ENCODE results near the gene RNF227.
"Not testable (repeated sequence)": the region's sequence is repeated elsewhere in the genome, so short reads cannot be mapped to it uniquely, and the experiment has no call there.

RNF227 gene

DNA sequence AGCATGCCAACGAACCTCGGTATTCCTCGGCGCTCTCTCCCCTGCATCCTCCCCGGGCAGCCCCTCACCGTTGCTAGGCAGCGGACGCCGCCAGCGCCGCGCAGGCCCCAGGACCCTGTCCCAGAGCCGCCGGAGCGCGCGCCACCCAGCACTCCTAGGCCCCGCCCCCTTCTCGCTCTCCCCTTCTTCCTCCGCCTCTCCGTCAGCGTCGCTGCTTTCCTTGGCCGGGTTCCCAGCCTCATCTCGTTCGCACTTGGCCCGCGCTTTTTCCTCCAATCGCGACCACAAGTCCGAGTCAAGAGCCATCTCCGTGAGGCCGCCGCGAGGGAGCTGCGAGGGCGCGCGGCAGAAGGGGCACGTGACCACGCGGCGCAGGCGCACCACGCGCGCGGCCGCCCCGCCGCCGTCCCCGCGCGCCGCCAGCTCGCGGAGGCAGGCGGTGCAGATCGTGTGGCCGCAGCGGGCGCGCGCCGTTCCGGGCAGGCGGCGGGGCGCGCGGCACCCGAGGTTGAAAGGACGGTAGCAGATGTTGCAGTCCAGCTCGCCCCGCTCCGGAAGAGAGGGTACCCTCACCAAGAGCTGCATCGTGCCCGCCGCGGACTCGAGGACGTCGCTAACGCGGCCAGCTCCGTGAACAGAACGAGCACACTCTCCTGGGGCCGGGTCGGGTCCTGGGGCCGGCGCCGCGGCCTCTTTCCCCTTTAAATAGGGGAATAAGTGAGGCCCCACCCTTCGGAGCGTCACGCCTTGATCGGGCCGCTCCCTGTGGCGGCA lies at the start of gene RNF227:
TSS of gene RNF227 (minus strand) at position 679 of the 774 bp plus-strand sequence. CDS start at position 585, 94 bp downstream.
- DNase-seq (ENCODE audit: low spot score), result peak; percentile 87

DNA sequence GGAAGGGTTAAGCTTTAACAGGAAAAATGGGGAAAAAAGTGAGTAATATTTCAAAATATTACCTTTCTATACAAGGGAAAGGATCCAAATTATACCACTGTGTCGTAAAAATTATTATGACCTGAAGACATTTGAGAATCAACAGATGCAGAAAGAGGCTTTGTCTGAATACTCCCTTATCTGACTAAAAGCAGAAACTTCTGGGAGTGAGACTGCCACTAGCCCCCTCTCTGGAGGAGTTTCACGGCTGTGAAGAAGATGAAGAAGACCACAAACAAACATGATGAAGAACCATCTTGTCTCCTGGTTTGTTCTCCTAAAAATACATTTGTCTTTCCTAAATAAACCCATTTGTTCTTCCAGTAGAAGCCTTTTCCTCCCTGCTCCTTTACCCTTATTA lies 45.3 kb upstream of the RNF227 start:
- no peak for DNase-seq (ENCODE audit: low spot score)

DNA sequence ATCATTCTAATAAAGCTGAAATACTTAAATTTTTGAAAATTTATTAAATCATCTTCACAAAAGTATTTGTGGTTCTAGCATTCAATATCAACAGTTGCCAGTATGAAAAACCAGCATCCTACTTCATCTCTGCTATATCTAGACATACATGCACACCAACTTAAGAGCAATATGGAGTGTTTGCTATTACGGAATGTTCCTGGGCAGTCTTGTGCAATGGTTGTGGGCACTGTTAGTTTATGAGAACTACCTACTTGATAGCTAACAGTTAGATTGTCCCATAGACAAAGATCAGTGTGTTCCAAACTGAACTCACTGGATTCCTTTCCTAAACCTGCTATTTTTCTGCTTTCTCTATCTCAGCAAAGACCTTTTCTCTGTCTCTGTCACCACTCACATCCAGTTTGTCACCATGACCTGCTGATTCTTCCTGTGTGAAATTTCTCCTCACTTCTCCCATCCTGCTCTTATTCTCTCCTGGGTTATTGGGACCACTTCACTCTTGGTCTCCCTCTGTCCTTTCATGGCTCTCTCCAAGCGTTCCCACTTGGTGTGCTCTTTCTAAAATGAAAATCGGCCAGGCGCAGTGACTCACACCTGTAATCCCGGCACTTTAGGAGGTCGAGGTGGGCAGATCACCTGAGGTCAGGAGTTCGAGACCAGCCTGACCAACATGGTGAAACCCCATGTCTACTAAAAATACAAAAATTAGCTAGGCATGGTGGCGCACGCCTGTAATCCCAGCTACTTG lies 43.6 kb upstream of the RNF227 start:
- no peak for DNase-seq (ENCODE audit: low spot score)

DNA sequence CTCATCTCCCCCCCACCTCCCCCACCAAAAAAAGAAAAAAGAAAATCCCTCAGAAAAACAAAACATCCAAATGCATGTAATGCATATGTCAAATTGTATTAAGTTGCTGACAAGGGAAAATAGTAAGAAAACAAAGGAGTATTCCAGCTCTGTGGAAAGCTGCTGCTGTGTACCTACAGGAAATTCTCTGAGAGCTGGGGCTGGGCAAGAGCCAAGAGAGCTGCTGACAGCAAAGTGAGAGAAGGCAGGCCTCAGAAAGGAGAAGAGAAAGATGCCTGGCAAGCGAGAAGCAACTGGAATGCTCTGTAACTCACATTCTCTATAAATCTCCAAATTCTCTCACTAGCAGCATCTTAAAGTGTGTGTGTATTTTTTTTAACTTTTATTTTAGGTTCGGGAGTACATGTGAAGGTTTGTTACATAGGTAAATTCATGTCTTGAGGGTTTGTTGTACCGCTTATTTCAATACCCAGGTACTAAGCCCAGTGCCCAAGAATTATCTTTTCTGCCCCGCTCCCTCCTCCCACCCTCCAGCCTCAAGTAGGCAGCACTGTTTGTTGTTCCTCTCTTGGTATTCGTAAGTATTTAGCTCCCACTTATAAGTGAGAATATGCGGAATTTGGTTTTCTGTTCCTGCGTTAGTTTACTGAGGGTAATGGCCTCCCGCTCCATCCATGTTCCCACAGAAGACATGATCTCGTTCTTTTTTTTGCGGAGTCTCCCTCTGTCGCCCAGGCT lies 40.3 kb upstream of the RNF227 start:
- no peak for DNase-seq (ENCODE audit: low spot score)

DNA sequence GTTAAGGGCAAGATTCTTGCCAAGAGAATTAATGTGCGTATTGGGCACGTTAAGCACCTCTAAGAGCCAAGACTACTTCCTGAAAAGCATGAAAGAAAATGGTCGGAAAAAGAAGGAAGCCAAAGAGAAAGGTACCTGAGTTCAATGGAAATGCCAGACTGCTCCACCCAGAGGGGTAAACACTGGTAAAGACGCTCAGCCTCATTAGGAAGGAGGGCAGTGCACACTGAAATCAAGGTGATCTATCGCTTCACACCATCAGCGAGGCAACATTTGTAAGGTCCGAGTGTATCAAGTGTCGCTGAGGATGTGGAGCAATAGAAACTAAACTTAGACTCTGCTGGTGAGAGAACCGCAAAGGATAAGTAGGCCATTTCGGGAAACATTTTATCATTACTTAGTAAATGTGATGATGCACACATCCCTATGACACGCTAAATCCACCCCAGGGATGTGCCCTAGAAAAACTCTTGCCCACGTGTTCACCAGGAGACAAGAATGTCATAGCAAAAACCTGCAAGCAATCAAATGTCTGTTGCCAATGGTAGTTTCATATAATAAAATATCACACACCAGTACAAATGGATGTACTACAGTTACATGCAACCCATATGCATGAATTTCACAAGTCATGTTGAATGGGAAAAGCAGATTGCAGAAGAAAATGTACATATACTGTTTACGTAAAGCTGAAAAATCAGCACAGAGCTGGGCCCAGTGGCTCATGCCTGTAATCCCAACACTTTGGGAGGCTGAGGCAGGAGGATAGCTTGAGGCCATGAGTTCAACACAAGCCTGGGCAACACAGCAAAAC lies 39.5 kb upstream of the RNF227 start:
- DNase-seq (ENCODE audit: low spot score), result no peak

DNA sequence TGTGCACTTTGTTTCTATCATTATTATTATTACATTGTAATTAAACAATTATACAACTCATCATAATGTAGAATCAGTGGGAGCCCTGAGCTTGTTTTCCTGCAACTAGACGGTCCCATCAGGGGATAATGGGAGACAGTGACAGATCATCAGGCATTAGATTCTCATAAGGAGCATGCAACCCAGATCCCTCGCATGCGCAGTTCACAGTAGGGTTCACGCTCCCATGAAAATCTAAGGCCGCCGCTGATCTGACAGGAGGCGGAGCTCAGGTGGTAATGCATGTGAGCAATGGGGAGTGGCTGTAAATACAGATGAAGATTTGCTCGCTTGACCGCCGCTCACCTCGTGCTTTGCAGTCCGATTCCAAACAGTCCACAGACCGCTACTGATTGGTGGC lies 37.2 kb upstream of the RNF227 start:
- DNase-seq (ENCODE audit: low spot score), result not testable (repeated sequence)

DNA sequence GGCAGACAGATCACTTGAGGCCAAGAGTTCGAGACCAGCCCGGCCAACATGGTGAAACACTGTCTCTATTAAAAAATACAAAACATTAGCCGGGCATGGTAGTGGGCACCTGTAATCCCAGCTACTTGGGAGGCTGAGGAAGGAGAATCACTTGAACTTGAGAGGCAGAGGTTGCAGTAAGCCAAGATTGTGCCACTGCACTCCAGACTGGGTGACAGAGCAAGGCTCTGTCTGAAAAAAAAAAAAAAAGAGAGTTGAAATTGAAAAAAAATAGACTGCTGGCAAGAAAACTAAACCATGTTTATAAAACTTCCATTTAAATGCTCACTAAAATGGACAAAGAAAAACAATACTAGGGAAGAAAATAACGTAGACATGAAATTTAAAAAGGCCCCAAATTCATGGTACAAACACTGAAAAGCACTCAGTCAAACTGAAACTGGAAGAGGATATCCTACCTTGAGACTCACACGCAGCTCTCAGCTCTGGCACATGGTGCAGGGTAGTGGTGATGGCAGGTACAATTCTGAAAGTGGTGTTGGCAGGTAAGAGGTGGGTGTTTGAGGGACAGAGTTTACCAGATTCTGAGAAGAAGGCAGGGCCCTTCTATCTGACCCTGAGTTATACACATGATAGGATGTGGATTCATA lies 35.2 kb upstream of the RNF227 start:
- no peak for DNase-seq (ENCODE audit: low spot score)

DNA sequence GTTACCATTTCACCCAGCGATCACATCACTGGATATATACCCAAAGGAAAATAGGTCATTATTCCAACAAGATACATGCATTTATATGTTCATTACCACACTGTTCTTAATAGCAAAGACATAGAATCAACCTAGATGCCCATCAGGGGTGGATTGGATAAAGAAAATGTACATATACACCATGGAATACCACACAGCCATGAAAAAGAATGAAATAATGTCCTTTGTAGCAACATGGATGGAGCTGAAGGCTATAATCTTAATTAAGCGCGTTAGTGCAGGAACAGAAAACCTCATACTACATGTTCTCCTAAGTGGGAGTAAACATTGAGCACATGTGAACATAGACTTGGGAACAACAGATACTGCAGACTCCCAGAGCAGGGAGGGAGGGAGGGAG lies 34.5 kb upstream of the RNF227 start:
- no peak for DNase-seq (ENCODE audit: low spot score)

DNA sequence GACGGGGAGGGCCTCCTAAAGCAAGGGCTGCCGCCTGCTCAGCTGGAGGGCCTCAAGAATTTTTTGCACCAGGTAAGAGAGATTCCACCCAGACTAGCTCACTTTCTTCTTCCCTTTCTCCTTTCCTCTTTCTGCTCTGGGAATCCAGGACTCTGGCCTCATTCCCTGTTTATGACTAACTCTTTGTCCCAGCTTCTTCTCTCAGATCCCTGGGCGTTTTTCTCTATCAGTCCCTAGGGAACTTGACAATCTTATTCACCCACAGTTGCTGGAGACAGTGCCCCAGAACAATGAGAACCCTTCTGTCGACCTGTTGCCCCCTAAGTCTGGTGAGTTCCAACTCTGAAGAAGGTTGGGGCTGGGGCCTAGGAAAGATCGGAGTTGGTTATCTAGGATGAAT lies 31.6 kb upstream of the RNF227 start:
- DNase-seq (ENCODE audit: low spot score), result no peak

DNA sequence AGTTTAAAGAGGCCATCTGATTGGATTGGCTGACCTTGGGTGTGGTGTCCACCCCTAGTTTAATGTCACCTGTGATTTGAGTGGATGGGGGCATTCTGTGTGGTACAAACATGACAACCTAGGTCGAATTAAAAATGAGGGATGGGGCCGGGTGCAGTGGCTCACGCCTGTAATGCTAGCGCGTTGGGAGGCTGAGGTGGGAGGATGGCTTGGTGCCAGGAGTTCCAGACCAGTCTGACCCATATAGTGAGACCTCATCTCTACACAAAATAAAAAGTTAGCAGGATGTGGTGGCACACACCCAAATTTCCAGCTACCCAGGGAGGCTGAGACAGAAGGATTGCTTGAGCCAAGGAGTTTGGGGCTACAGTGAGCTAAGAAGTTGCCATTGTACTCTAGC lies 30.4 kb upstream of the RNF227 start:
- no peak for DNase-seq (ENCODE audit: low spot score)

DNA sequence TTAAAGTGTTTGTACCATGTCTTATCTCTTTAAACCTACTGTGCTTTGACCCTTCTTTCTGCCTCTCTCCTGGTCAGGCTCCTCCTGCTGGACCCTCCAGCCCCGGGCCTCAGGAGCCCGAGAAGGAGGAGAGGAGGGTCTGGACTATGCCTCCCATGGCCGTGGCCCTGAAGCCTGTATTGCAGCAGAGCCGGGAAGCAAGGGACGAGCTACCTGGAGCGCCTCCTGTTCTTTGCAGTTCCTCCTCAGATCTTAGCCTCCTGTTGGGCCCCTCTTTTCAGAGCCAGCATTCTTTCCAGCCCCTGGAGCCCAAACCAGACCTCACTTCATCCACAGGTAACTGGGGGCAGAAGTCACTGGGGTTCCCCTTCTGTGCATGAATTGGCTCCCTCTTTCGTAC lies 29.6 kb upstream of the RNF227 start:
- DNase-seq (ENCODE audit: low spot score), result no peak

DNA sequence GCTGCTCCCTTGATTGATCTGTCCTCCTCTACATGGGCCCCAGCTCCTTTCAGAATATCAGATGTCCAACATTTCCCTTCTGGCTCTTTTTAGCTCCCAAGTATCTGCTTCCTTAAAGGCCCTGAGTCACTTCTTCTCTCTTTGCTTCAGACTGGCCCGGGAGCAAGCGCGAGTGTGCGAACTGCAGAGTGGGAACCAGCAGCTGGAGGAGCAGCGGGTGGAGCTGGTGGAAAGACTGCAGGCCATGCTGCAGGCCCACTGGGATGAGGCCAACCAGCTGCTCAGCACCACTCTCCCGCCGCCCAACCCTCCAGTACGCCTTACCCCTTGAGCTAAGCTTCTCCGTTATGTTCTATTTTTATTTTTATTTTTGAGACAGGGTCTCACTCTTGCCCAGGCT lies 28.2 kb upstream of the RNF227 start:
- no peak for DNase-seq (ENCODE audit: low spot score)

DNA sequence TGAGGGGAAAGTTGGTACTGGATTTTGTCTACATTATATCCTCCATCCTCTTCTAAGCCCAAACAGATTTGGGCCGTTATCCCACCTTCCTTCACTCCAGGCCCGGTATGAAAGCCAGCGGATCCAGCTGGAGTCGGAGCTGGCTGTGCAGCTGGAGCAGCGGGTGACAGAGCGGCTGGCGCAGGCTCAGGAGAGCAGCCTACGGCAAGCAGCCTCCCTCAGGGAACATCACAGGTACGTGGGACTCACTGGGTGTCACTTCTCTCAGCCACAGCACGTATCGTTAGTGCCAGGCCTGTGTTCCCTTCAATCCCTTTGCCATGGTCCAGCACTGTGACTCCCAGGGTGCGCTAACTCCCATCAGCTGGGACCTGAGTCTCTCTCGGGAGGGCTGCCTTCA lies 27.2 kb upstream of the RNF227 start:
- DNase-seq (ENCODE audit: low spot score), result no peak

DNA sequence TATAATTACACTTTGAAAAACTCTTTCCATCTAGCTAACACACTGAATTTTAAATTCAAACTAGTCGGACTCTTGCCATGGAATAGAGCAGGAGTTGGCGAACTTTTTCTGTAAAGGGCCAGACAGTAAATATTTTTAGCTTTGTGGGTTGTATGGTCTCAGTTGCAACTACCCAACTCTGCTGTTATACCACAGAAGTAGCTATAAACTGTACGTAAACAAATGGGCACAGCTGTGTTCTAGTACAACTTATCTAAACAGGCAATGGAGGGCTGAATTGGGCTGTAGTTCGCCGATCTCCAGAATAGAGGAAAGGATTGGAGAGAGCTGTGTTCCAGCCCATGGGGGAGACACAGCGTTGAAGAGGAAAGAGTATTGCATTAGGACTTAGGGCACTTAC lies 24.7 kb upstream of the RNF227 start:
- no peak for DNase-seq (ENCODE audit: low spot score)

DNA sequence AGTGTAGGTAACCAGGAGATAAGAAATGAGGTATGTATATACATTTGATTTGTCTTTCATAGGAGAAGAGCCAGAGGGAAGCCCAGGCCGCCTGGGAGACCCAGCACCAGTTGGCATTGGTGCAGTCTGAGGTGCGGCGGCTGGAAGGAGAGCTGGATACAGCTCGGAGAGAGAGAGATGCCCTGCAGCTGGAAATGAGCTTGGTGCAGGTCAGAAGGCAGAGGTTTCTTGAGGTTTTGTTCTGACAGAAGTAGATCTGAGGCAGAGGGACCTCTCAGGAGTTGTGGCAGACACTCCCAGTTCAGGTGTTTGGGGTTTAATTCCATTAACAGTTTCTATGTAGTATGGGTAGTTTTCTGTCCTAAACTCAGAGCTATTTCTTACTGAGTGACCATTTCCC lies 23.9 kb upstream of the RNF227 start:
- no peak for DNase-seq (ENCODE audit: low spot score)

DNA sequence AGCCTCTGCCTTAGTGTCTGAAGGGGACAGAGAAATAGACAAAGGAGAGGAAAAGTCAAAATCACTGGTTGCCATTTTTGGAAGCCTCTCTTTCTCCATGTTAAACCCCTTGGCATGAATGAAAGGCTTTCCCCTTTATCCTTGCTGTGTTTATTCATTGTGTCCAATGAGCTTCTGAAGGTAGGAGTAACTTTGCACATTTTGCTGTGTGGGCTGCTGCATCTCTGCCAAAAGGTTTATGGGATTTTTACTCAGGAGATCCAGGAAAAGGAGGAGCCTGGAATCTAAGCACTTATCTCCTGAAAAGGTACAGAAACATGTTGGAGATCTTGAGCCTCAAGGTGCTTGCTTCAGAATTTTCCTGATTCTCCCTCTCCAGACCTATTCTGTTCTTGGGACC lies 19.8 kb upstream of the RNF227 start:
- no peak for DNase-seq (ENCODE audit: low spot score)

DNA sequence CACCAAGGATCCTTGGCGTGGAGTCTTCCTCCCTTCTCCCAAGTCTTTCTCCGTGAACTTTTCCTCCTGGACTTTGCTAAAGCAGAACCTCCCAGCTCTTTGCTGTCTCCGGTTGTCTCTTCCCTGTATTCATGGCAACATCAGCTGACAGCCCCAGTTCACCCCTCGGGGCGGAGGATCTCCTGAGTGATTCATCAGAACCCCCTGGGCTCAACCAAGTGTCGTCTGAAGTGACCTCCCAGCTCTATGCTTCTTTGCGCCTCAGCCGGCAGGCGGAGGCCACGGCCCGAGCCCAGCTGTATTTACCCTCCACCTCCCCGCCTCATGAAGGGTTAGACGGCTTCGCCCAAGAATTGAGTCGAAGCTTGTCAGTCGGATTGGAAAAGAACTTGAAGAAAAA lies 16.9 kb upstream of the RNF227 start:
- no peak for DNase-seq (ENCODE audit: low spot score)

DNA sequence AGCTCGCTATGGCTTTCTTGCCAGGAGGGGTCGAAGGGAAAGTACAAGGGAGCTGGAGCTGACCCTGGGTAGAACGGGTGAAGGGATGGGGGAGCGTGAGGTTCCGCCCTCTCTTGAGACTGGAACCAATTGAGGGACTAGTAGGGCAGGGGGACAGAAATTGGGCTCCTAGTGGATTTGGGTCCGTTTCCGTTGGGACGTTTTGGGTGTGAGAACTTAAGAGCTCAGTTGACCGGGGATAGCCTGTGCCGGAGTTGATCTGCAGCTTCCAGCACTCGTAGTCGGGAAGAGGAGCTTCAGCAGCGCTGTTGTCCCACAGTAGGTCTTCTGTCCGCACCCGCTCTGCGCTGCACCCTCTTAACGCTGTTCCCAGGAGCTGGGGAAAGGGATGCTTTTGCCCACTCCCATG lies 16.4 kb upstream of the RNF227 start:
- DNase-seq (ENCODE audit: low spot score), result no peak

DNA sequence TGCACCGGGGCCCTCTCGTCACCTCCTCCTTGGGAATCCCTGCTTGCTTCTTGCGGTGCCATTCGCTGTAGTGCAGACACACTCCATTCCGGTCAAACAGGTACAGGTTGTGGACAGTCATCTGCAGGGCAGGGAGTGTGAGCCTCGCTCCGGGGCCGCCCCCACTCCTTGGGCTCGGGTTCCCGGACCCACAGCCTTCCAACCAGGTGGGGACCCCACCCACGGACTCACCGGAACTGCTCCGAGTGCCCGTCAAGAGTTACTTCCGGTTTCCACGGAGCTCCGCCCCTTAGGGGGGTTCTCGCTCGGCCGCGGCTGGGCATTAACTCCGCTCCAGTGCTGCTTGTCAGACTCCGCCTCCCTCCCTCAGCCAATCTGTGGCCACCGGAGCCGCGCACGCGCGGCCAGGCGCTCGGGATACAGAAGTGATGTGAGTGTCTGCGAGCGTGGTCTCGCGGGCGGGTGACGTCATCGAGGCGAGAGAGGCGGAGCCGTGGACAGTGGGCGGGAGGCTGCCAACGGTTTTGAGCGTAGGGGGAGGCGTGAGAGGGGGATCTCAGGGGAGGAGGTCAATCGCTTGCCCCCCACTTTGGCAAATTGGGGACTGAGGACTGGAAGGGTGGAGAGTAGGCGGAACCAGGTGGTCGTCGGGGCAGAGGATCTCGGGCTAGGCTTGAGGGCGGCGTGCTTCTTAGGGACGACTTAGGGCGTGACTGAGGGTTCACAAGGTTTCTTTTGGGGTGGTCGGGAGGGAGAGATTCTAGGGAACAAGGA lies 15.8 kb upstream of the RNF227 start, which contains the start of the genes CNTROB and TRAPPC1:
TSS of gene CNTROB (plus strand) at position 498 of the 774 bp plus-strand sequence. CDS start 874 bp downstream, outside the sequence.
TSS of gene TRAPPC1 (minus strand) at position 238 of the 774 bp plus-strand sequence. CDS start at position 121, 117 bp downstream.
- DNase-seq (ENCODE audit: low spot score), result peak; percentile 94

DNA sequence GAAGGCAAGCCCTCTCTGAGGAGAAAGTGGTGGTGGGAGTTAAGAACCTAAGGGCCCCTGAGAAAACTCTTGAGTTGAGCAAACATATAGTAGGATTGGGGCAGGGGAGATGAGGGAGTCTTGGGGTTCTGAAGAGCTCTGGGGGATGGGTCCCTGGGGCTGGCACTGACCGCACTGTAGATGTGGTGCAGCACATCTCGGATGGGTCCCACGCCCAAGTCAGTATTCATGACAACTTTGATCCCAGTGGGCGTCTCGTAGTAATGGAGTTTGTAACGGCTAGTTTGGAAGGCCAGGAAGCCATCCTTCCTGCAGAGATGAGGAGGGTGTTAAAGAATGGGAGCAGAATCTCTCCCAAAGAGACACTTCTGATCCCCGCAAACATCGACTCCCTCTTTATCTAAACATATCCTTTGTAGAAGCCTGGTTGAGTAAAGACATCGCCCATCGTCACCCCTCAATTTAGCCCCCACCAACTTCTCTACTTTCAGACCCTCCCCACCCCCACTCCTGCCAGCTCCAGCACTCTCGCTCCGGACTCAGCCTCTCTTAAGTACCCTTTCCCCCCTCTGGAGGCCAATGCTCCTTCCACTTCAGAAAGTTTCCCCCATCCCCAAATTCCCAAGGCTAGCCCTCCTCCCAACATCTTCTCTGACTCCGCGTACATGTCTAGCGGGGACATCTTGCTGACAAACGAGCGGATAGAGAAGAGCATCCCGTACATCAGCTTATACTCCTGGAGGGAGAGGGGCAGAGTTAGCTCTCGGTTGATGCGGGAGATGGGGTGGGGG lies 14.9 kb upstream of the RNF227 start:
- no peak for DNase-seq (ENCODE audit: low spot score)
